Measurements from ENCODE around the gene IQSEC1.

Gene IQSEC1

GRCh38 chr3:12997387-12997786, 75.8 kb downstream of the IQSEC1 start:
- H3K36me3 Mint-ChIP-seq, result peaks cover 6% of the 10 kb centered on the region
- H3K4me1 Mint-ChIP-seq (ENCODE audit: low read depth), result peaks cover 52% of the 10 kb centered on the region
- H3K4me3 Mint-ChIP-seq, result no peak overlapping the region
- H3K27ac Mint-ChIP-seq, result no peak overlapping the region
- no peaks in the 10 kb centered on the region for H3K27me3 Mint-ChIP-seq
- H3K9me3 Mint-ChIP-seq (ENCODE audit: low read depth), result no peaks in the 10 kb centered on the region

- Mint-ChIP-seq H3K4me1 (ENCODE audit: low read depth) (peaks cover 47% of the 10 kb centered on the region), H3K9me3 (ENCODE audit: low read depth) (no peaks in the 10 kb centered on the region), H3K36me3 (peaks cover 4% of the 10 kb centered on the region), H3K4me3 (peak overlapping the region; percentile 5), H3K27me3 (no peaks in the 10 kb centered on the region), H3K27ac (peak overlapping the region; percentile 73)
These were observed 77.1 kb downstream of the IQSEC1 start for GRCh38 chr3:12996181-12996506.

GRCh38 chr3:12995389-12996180, 77.6 kb downstream of the IQSEC1 start:
- H3K27ac Mint-ChIP-seq, result peak overlapping the region; percentile 96
- H3K9me3 Mint-ChIP-seq (ENCODE audit: low read depth), result no peaks in the 10 kb centered on the region
- no peaks in the 10 kb centered on the region for H3K27me3 Mint-ChIP-seq
- H3K36me3 Mint-ChIP-seq, result peaks cover 4% of the 10 kb centered on the region
- H3K4me3 Mint-ChIP-seq, result peak overlapping the region; percentile 96
- H3K4me1 Mint-ChIP-seq (ENCODE audit: low read depth), result peaks cover 49% of the 10 kb centered on the region

- no peaks in the 10 kb centered on the region for H3K27me3 Mint-ChIP-seq
- peak overlapping the region; percentile 96 for H3K4me3 Mint-ChIP-seq
- peaks cover 4% of the 10 kb centered on the region for H3K36me3 Mint-ChIP-seq
These were observed 78.4 kb downstream of the IQSEC1 start for GRCh38 chr3:12994607-12995388.

GRCh38 chr3:12994357-12994606, 78.9 kb downstream of the IQSEC1 start:
- Mint-ChIP-seq H3K4me3 (peak overlapping the region; percentile 96), H3K9me3 (ENCODE audit: low read depth) (no peaks in the 10 kb centered on the region), H3K4me1 (ENCODE audit: low read depth) (peaks cover 50% of the 10 kb centered on the region), H3K27ac (no peak overlapping the region), H3K36me3 (peaks cover 4% of the 10 kb centered on the region), H3K27me3 (no peaks in the 10 kb centered on the region)

More at GRCh38 chr3:12994607-12995388, 78.4 kb downstream of the IQSEC1 start:
- Mint-ChIP-seq H3K27ac (peak overlapping the region; percentile 96), H3K9me3 (ENCODE audit: low read depth) (no peaks in the 10 kb centered on the region), H3K4me1 (ENCODE audit: low read depth) (peaks cover 52% of the 10 kb centered on the region)

GRCh38 chr3:12993517-12994356, 79.5 kb downstream of the IQSEC1 start:
- H3K36me3 Mint-ChIP-seq, result peaks cover 4% of the 10 kb centered on the region
- no peaks in the 10 kb centered on the region for H3K9me3 Mint-ChIP-seq (ENCODE audit: low read depth)
- H3K4me1 Mint-ChIP-seq (ENCODE audit: low read depth), result peaks cover 48% of the 10 kb centered on the region
- no peaks in the 10 kb centered on the region for H3K27me3 Mint-ChIP-seq
- H3K4me3 Mint-ChIP-seq, result peak overlapping the region; percentile 96
- no peak overlapping the region for H3K27ac Mint-ChIP-seq

- no peaks in the 10 kb centered on the region for H3K27me3 Mint-ChIP-seq
- H3K4me1 Mint-ChIP-seq (ENCODE audit: low read depth), result peaks cover 48% of the 10 kb centered on the region
These were observed 80.4 kb downstream of the IQSEC1 start for GRCh38 chr3:12992629-12993516.

GRCh38 chr3:12991861-12992281, 81.4 kb downstream of the IQSEC1 start:
- Mint-ChIP-seq H3K4me1 (ENCODE audit: low read depth) (peaks cover 49% of the 10 kb centered on the region), H3K9me3 (ENCODE audit: low read depth) (no peaks in the 10 kb centered on the region), H3K27me3 (no peaks in the 10 kb centered on the region), H3K36me3 (peaks cover 2% of the 10 kb centered on the region), H3K4me3 (no peak overlapping the region), H3K27ac (no peak overlapping the region)

More at GRCh38 chr3:12992629-12993516, 80.4 kb downstream of the IQSEC1 start:
- Mint-ChIP-seq H3K4me3 (peak overlapping the region; percentile 56), H3K9me3 (ENCODE audit: low read depth) (no peaks in the 10 kb centered on the region), H3K36me3 (peaks cover 2% of the 10 kb centered on the region), H3K27ac (peak overlapping the region; percentile 3)

GRCh38 chr3:12991481-12991837, 81.8 kb downstream of the IQSEC1 start:
- Mint-ChIP-seq H3K4me3 (no peak overlapping the region), H3K36me3 (no peaks in the 10 kb centered on the region), H3K9me3 (ENCODE audit: low read depth) (no peaks in the 10 kb centered on the region), H3K27ac (no peak overlapping the region), H3K27me3 (no peaks in the 10 kb centered on the region), H3K4me1 (ENCODE audit: low read depth) (peaks cover 45% of the 10 kb centered on the region)

- Mint-ChIP-seq H3K27me3 (no peaks in the 10 kb centered on the region), H3K9me3 (ENCODE audit: low read depth) (no peaks in the 10 kb centered on the region), H3K4me3 (no peak overlapping the region), H3K36me3 (no peaks in the 10 kb centered on the region), H3K27ac (no peak overlapping the region), H3K4me1 (ENCODE audit: low read depth) (peaks cover 40% of the 10 kb centered on the region)
These were observed 82.3 kb downstream of the IQSEC1 start for GRCh38 chr3:12990781-12991480.

- H3K4me3 Mint-ChIP-seq, result no peak overlapping the region
- peaks cover 39% of the 10 kb centered on the region for H3K4me1 Mint-ChIP-seq (ENCODE audit: low read depth)
- no peak overlapping the region for H3K27ac Mint-ChIP-seq
- no peaks in the 10 kb centered on the region for H3K9me3 Mint-ChIP-seq (ENCODE audit: low read depth)
- H3K27me3 Mint-ChIP-seq, result no peaks in the 10 kb centered on the region
- no peaks in the 10 kb centered on the region for H3K36me3 Mint-ChIP-seq
These were observed 82.9 kb downstream of the IQSEC1 start for GRCh38 chr3:12990306-12990705.

- H3K27ac Mint-ChIP-seq, result no peak overlapping the region
- no peak overlapping the region for H3K4me3 Mint-ChIP-seq
- peaks cover 43% of the 10 kb centered on the region for H3K4me1 Mint-ChIP-seq (ENCODE audit: low read depth)
- H3K9me3 Mint-ChIP-seq (ENCODE audit: low read depth), result no peaks in the 10 kb centered on the region
- H3K27me3 Mint-ChIP-seq, result no peaks in the 10 kb centered on the region
- H3K36me3 Mint-ChIP-seq, result no peaks in the 10 kb centered on the region
These were observed 84.3 kb downstream of the IQSEC1 start for GRCh38 chr3:12988728-12989454.

- Mint-ChIP-seq H3K4me3 (no peak overlapping the region), H3K36me3 (no peaks in the 10 kb centered on the region), H3K9me3 (ENCODE audit: low read depth) (no peaks in the 10 kb centered on the region), H3K27me3 (no peaks in the 10 kb centered on the region), H3K4me1 (ENCODE audit: low read depth) (peaks cover 52% of the 10 kb centered on the region), H3K27ac (no peak overlapping the region)
These were observed 85.6 kb downstream of the IQSEC1 start for GRCh38 chr3:12987602-12988001.

Data from activated naive CD8-positive, alpha-beta T cell (primary cell).